T-helper 1 cell treated with Interleukin-12 subunit alpha and Interleukin-12 subunit beta and Interleukin-4 antibody, amounts not matched to agents 30 ng/mL and 1 ng/mL, for 36 hours (primary cell): ENCODE results near the gene CRABP1. TPM values are rescaled to one million over a fixed set of nuclear protein-coding genes. Genes with fewer than 3 reads are reported as not detected.

Experiments
- intact Hi-C: fragments of 100-400 bp; cut with micrococcal nuclease; formaldehyde crosslinking; loops from one replicate; pipeline ENCODE4 v1.15.1; 2024
- total RNA-seq: library from RNA; stranded (reverse); gene quantifications from 2 replicates; pipeline ENCODE4 v1.2.3, GENCODE V29; 2022

The CRABP1 gene
- total RNA-seq, 1 donor from 2014 or later = not detected

DNA sequence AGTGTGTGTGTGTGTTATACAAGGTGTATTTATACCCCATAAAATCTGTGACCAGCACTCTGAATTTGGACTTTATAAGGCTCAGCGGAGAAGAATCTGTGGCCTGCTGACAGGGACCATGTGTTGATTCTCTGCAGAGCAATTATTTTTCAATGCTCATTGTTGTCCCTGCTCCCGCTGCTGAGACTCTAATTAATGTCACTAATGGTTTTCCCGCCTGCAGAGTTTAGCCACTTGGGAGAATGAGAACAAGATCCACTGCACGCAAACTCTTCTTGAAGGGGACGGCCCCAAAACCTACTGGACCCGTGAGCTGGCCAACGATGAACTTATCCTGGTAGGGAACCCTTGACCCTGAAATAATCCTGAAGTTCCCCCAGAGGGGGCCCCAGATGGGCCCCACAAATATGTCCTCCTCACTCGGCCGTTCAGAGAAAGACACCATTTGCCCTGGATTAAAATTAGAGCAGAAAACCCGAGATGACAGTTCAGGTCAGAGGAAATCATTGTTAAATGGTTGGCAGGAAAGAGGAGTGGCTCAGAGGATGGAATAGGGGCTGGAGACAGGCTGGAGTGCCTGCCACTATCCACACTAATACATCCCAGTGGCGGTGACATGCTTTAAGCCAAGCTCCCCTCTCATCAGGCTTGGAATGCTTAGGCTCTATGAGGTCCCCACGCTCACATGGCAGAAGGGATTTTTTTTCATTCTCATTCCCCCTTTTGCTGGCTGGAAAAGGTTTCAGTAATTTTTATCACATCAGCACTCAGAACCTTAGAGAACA, 3.3 kb downstream of the CRABP1 start:
- intact Hi-C loops = no loop called here

- intact Hi-C loops = no loop called here
These were observed 5.4 kb downstream of the CRABP1 start for GRCh38 chr15:78345396-78346125.

- intact Hi-C loops = no loop called here
These were observed 7.7 kb downstream of the CRABP1 start for GRCh38 chr15:78347586-78348543.

DNA sequence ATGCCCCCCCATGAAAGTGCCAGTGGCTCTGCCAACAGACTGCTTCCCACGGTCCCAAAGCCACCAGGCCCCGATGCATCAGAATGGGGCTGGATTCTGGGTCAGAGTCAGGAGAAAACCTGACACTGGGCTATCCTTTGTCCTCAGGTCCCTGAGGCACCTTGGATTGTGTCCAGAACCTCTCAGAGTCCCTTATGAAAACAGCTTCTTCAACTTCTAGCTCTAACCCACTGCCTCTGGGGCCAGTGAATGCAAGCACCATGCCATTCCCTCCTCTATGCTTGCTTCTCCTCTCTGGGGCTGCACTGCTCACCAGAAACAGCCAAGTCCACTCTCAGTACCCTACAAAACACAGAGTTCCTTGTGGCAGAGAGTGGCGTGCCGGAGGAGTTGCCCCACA, 9.9 kb downstream of the CRABP1 start:
- intact Hi-C loops = no loop called here

- intact Hi-C loops = no loop called here
These were observed 11.4 kb downstream of the CRABP1 start for GRCh38 chr15:78351539-78351938.

DNA sequence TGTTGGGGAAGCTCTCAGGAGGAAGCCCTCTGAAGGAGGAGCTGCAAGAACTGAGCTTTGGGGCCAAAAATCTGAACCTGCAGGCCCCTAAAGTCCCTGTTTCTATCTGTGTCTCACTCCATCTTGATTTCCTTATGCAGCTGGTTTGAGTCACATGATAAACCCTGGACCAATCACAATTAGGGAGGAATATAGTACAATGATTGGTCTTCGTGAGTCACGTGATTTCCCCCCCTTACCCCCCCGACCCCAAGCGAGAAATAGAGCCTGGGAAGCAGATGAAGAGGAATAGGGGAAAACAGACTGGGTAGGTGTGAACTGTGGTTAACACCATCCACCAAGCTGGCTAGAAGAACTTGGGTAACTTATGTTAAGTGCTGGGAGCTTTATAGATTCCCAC, 12.9 kb downstream of the CRABP1 start:
- intact Hi-C loops = no loop called here

DNA sequence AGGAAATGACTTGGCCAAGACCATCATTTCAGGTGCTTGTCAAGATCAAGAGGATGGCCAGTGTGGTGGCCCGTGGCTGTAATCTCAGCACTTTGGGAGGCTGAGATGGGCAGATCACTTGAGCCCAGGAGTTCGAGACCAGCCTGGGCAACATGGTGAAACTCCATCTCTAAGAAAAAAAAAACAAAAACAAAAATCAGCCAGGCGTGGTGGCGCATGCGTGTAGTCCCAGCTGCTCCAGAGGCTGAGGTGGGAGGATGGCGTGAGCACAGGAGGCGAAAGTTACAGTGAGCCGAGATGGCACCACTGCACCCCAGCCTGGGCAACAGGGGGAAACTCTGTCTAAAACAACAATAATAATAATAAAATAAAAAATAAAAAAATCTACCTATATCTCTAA, 15.0 kb downstream of the CRABP1 start:
- intact Hi-C loops = no loop called here

DNA sequence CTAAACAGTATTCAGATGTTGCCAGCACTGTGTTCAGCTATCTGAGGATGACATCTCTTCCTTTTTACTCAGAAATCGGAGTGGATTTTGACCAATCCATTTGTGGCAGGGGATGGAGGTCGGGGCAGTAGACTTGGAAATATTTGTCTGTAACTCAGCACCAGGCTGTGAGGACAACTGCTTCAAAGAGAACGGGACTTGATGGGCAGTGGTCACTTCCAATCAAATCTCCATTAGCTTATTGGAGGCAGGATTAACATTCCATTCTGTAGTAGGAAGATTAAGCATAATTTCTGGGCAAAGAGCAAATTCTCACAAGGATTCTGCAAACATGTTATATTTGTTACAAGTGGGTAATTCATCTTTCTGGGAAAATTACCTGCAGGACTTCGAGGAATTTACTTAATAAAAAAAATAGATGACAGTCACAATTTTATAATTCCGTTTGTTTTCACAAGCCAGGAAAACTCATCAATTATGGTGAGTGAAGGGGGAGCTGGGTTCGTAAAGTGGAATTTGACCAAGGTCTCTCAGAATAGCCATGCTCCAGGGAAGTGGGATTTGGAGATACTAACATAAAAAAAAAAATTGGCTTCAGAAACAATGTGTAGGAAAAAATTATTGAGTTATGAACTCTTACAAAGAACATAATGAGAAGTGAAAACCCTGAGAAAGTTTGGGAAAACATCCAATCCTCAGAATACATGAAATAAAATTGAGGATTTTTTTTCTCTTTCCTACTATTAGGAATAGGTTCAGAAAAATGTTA, 18.1 kb downstream of the CRABP1 start:
- intact Hi-C loops = no loop called here

GRCh38 chr15:78359041-78359808, 19.1 kb downstream of the CRABP1 start:
- intact Hi-C loops = no loop called here

DNA sequence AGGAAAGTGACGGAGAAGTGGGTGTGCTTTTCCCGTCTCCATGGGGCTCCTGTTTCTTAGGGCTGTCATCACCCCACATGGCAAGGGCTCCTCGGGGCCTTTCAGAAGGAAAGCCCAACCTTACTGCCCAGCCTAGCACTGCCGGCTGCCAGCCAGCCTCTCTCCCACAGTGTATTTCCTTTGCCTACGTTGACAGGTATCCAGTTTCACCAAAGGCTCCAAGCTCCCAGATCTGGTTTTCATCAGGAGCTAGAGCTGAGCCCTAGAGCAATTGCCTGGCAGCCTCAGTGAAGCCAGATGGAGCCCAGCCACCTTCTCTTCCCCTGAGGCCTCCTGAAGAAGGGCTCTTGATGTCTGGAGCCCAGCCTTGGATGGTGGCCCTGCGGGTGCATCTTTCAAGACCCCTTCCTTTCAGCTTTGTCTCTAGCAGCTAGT, 20.2 kb downstream of the CRABP1 start:
- intact Hi-C loops = no loop called here

- intact Hi-C loops = no loop called here
These were observed 21.0 kb downstream of the CRABP1 start for GRCh38 chr15:78360958-78361718.

GRCh38 chr15:78361771-78362506, 21.8 kb downstream of the CRABP1 start:
- intact Hi-C loops = no loop called here

DNA sequence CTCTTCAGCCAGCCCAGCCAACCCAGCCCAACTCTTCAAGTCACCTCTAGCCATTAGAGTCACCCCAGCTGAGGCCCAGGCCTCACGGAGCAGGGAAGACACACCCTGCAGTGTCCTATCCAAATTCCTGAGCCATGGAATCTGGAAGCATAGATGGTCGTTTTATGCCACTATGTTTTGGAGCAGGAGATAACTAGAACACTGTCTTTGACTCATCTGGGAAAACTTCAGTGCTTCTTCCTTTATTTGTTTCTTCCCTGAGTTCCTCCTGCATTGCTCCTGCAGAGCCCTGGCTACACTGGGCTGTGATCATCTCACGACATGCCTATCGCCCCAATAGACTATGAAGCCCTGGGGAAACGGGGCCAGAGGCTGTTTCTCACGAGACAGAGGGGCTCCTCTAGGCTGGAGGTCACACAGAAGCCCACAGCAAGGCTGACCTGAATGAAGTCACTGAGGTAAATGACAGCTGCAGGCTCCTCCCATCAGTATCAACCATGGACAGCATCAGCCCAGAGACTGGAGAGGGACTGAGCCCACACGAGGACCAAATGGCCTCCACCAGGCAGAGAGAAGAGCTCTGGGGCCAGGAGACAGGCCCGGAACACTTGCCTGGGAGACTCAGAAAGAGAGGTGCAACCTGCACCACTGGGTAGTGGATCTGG, 22.7 kb downstream of the CRABP1 start:
- intact Hi-C loops = no loop called here

- intact Hi-C loops = no loop called here
These were observed 23.2 kb downstream of the CRABP1 start for GRCh38 chr15:78363381-78363734.

DNA sequence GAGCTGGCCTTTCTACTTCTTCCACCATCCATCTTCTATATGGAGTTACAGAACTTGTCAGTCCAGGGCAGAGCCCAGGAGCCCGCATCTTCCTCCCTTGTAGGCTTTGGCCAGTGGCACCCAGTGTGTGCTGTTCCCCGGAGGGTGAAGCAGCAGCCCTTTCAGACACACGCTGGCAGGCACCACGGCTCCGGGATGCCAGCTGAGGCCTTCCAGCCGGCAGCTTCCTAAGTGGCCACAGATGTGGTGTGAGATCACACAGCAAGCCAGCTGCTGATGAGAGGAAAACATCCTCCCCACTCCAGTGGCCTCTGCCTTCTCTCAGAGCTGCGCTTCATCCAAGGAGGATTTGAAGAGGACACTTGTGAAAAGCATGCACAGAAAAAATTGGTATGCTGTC, 24.1 kb downstream of the CRABP1 start:
- intact Hi-C loops = no loop called here

- intact Hi-C loops = no loop called here
These were observed 25.8 kb downstream of the CRABP1 start for GRCh38 chr15:78365917-78366316.

DNA sequence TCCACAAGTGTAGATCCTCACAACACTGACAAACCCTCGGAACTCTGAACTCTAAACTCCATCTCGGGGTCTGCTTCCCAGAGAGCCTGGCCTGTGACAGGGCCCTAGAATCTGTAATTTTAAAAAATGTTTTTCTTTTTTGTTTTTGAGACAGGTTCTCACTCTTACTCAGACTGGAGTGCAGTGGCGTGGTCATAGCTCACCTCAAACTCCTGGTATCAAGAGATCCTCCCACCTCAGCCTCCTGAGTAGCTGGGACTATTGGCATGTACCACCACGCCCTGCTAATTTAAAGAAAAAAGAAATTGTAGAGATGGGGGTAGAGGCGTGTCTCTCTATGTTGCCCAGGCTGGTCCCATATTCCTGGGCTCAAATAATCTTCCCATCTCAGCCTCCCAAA, 26.2 kb downstream of the CRABP1 start:
- intact Hi-C loops = no loop called here

- intact Hi-C loops = no loop called here
These were observed 28.5 kb downstream of the CRABP1 start for GRCh38 chr15:78368651-78369050.
